ENCODE data around the gene BST1. TPM values are rescaled to one million over a fixed set of nuclear protein-coding genes. Genes with fewer than 3 reads are reported as not detected.

Gene BST1
- total and polyA plus RNA-seq, 2 experiments from 2014 or later, result 0.99 to 1.8 TPM

GRCh38 chr4:15714141-15714540 is 11.3 kb downstream of the BST1 start (continued):
- TF ChIP-seq CTCF (conservative IDR thresholded peaks at IDR 0.05; ENCODE audit: low read depth in 2 of 2), result no peak

GRCh38 chr4:15714646-15715435 is 12.0 kb downstream of the BST1 start:
- no peak overlapping the region for H3K4me2 ChIP-seq
- H3K27ac ChIP-seq (ENCODE audit: low read depth), result no peak overlapping the region
- no peaks in the 10 kb centered on the region for H3K79me2 ChIP-seq (replicated peaks; ENCODE audit: insufficient read depth)
- DNase-seq (ENCODE audit: low spot score), result no peak
- no peaks in the 10 kb centered on the region for H4K20me1 ChIP-seq (replicated peaks; ENCODE audit: insufficient read depth)
- Mint-ChIP-seq H3K36me3 (ENCODE audit: low read depth) (no peaks in the 10 kb centered on the region), H3K27me3 (ENCODE audit: insufficient read depth, low read depth, poor library complexity) (no peaks in the 10 kb centered on the region), H3K27ac (no peak overlapping the region), H3K4me1 (peaks cover 8% of the 10 kb centered on the region; the same call in 2 of the 3 replicates), H3K9me3 (no peaks in the 10 kb centered on the region), H3K4me3 (no peak overlapping the region)
- H3F3A ChIP-seq (replicated peaks; ENCODE audit: low read depth), result no peaks in the 10 kb centered on the region
- H3K9me2 ChIP-seq (ENCODE audit: insufficient read depth), result no peaks in the 10 kb centered on the region
- no peaks in the 10 kb centered on the region for H3K27me3 ChIP-seq (ENCODE audit: insufficient read depth)
- ATAC-seq, result no peak
- no peak overlapping the region for H3K4me3 ChIP-seq
- H2AFZ ChIP-seq, result no peak overlapping the region
- H3K36me3 ChIP-seq (ENCODE audit: insufficient read depth), result no peaks in the 10 kb centered on the region
- no peaks in the 10 kb centered on the region for H3K4me1 ChIP-seq (ENCODE audit: insufficient read depth)
- TF ChIP-seq ZNF462 (CRISPR knock-in tag; IDR thresholded peaks at IDR 0.05), result no peak

Data from GM23338 (cell line).